Smooth muscle cell (in vitro differentiated cells): Measurements from ENCODE around the gene NOS3. TPM values are rescaled to one million over a fixed set of nuclear protein-coding genes. Genes with fewer than 3 reads are reported as not detected.

Experiments used
- DNase-seq: peaks from one replicate; lab custom pipeline; 2025; ENCODE audit not compliant: unreplicated experiment; lab: John Stamatoyannopoulos, UW
- H2AFZ ChIP-seq: fragments of 200-600 bp; sonication (generic); 2 replicates; pipeline ENCODE4 v1.6.0; 2016; ENCODE audit warnings: antibody characterized with exemption, low read depth, mild to moderate bottlenecking
- H3F3A ChIP-seq: fragments of 200-600 bp; sonication (generic); 2 replicates; pipeline ENCODE4 v1.6.0; 2017; ENCODE audit warnings: antibody characterized with exemption, low read depth
- H3K27ac ChIP-seq: fragments of 200-600 bp; sonication (generic); 2 replicates; pipeline ENCODE4 v1.5.1; 2016; ENCODE audit warnings: low read depth, mild to moderate bottlenecking
- H3K27me3 ChIP-seq: fragments of 200-600 bp; sonication (generic); 2 replicates; pipeline ENCODE4 v1.6.1; 2016; ENCODE audit warnings: low read depth, mild to moderate bottlenecking
- H3K36me3 ChIP-seq: fragments of 200-600 bp; sonication (generic); 2 replicates; pipeline ENCODE4 v1.5.1; 2016; ENCODE audit warnings: low read depth
- H3K4me1 ChIP-seq: fragments of 200-600 bp; sonication (generic); 2 replicates; pipeline ENCODE4 v1.5.1; 2016; ENCODE audit warnings: low read depth
- H3K4me2 ChIP-seq: fragments of 200-600 bp; sonication (generic); 2 replicates; pipeline ENCODE4 v1.6.0; 2016; ENCODE audit warnings: mild to moderate bottlenecking
- H3K4me3 ChIP-seq: fragments of 200-600 bp; sonication (generic); 2 replicates; pipeline ENCODE4 v1.5.1; 2016; ENCODE audit warnings: mild to moderate bottlenecking
- H3K79me2 ChIP-seq: fragments of 200-600 bp; sonication (generic); 2 replicates; pipeline ENCODE4 v1.6.0; 2016; ENCODE audit warnings: low read depth, mild to moderate bottlenecking
- H3K9ac ChIP-seq: fragments of 200-600 bp; sonication (generic); 2 replicates; pipeline ENCODE4 v1.6.0; 2016; ENCODE audit warnings: low read depth
- H3K9me3 ChIP-seq: fragments of 200-600 bp; sonication (generic); replicated peaks from 2 replicates; pipeline ENCODE4 v1.5.1; 2016; ENCODE audit warnings: low read depth
- H4K20me1 ChIP-seq: fragments of 200-600 bp; sonication (generic); 2 replicates; pipeline ENCODE4 v1.6.0; 2016; ENCODE audit warnings: low read depth
- WGBS: methylation state at CpG from one replicate; pipeline ENCODE4 v1.1.7; 2016; ENCODE audit warnings: low lambda C conversion rate; 5-methylcytosine and 5-hydroxymethylcytosine counted together
- polyA plus RNA-seq: library from polyadenylated mRNA; unstranded; fragments of >200 nt; fragmentation: Nextera tagmentation; extraction: Ambion mirVana; gene quantifications from 2 replicates; pipeline ENCODE4 v1.2.1, GENCODE V29; 2016
- total RNA-seq: library from RNA; depleted of rRNA; stranded (reverse); fragments of >200 nt; gene quantifications from 2 replicates; pipeline ENCODE4 v1.2.3, GENCODE V29; 2014
- TF ChIP-seq, protein P1 (sequence below): fragments of 200-600 bp; sonication (generic); IDR thresholded peaks from 2 replicates; pipeline ENCODE4 v1.5.1; 2017; ENCODE audit warnings: borderline replicate concordance, mild to moderate bottlenecking, antibody characterized with exemption; ENCODE audit not compliant: insufficient read depth, poor library complexity, severe bottlenecking

The NOS3 gene
- total and polyA plus RNA-seq, 2 experiments from 2014 or later, result 3.4 to 11.7 TPM

DNA sequence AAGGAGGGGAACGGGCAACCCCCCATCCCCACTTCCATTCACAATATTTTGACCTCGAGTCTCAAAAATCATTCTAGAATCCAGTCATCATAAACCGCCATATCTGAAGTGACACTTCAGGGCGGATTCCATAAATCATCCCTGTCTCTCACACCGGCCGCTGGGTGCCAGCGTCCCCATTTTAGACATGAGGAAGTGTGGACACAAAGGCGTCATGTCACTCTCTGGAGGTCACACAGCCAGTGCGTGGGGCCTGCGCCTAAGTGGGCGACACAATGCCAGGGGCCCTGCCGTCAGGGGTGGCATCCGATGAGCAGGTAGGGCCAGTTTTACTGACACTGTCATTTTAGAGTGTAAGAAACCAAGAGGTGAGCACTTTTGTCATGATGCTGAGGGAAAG is 32.2 kb upstream of the NOS3 start:
- no peak overlapping the region for H3K27ac ChIP-seq
- DNase-seq, result no peak
- TF ChIP-seq, protein P1, sequence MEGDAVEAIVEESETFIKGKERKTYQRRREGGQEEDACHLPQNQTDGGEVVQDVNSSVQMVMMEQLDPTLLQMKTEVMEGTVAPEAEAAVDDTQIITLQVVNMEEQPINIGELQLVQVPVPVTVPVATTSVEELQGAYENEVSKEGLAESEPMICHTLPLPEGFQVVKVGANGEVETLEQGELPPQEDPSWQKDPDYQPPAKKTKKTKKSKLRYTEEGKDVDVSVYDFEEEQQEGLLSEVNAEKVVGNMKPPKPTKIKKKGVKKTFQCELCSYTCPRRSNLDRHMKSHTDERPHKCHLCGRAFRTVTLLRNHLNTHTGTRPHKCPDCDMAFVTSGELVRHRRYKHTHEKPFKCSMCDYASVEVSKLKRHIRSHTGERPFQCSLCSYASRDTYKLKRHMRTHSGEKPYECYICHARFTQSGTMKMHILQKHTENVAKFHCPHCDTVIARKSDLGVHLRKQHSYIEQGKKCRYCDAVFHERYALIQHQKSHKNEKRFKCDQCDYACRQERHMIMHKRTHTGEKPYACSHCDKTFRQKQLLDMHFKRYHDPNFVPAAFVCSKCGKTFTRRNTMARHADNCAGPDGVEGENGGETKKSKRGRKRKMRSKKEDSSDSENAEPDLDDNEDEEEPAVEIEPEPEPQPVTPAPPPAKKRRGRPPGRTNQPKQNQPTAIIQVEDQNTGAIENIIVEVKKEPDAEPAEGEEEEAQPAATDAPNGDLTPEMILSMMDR, result no peak
- H3F3A ChIP-seq, result peaks cover 5% of the 10 kb centered on the region
- peaks cover 14% of the 10 kb centered on the region for H3K4me1 ChIP-seq
- H3K27me3 ChIP-seq, result no peaks in the 10 kb centered on the region
- H3K36me3 ChIP-seq, result no peaks in the 10 kb centered on the region
- no peak overlapping the region for H2AFZ ChIP-seq
- H3K4me2 ChIP-seq, result no peak overlapping the region
- WGBS, result 95% methylated on average over 12 of the region's 13 CpGs
- no peaks in the 10 kb centered on the region for H4K20me1 ChIP-seq
- H3K79me2 ChIP-seq, result peaks cover 3% of the 10 kb centered on the region
- H3K9me3 ChIP-seq, result no peaks in the 10 kb centered on the region
- H3K4me3 ChIP-seq, result no peak overlapping the region
- H3K9ac ChIP-seq, result no peak overlapping the region

DNA sequence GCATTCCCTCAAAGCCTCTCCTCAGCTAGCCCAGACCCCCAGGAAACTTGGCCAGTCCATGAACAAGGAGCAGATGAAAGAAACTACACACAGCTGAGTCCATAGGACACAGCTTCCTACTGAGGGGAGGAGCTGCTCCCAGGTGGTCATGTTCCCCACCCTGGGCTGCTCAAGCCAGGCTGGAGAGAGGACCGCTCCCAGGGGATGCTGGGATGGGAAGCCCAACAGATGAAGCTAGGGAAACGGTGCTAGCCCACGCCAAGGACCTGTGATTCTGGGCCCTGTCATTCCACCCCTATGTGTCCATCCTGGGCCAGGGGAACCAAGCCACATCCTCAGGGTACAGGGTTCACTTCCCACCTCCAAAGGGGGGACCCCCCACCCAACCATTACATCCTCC is 31.7 kb upstream of the NOS3 start:
- Histone ChIP-seq H3K79me2 (no peaks in the 10 kb centered on the region), H3K4me3 (no peak overlapping the region), H3K27ac (no peak overlapping the region), H4K20me1 (no peaks in the 10 kb centered on the region), H3K9ac (no peak overlapping the region), H3K27me3 (no peaks in the 10 kb centered on the region), H3K9me3 (no peaks in the 10 kb centered on the region), H3K36me3 (no peaks in the 10 kb centered on the region), H3F3A (peaks cover 5% of the 10 kb centered on the region), H2AFZ (no peak overlapping the region), H3K4me1 (peaks cover 14% of the 10 kb centered on the region), H3K4me2 (no peak overlapping the region)
- 96% methylated on average over 3 of the region's 3 CpGs for WGBS
- DNase-seq, result no peak
- TF ChIP-seq, protein P1, result no peak

DNA sequence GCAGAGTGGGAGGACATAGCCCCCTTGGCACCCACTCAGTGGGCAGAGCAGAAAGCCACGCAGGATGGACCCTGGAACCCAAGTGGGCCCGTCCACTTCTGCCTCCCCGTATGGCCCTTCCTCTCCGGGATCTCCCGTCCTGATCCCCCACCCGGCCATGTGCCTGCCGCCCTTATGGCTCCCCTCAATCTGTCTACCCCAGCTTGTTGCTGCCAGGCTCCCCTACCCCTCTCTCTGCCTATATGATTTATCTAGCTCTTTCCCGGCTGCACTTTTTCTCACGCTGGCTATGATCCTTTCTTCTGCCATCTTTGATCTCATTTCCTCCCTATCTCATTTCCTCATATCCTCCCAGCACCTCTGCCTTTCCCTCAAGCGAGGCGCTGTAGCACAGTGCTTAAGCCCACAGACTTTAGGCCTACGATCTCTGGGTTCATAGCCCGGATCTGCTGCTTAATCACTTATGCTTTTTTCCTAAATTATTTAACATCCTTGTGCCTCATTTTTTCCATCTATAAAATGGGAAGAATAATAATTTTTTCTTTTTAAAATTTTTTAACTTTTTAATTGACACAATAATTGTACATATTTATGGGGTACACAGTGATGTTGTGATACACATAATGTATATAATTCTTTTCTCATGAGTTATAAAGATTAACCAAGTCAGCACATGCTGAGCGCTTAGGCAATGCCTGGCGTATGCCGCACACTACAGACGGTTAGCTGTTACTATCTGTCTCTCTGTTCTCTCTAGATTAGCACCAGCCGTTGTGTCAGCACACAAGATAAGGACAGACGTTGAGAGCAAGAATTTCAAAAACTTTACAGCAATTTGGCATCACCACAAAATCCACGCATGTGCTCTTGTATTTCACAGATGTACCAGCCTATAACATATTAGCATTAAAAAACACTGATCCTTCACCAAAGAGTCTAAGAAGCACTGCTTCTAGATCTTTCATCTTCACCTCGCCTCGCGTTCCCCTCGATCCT is 30.8 kb upstream of the NOS3 start:
- H3K27ac ChIP-seq, result no peak overlapping the region
- WGBS, result 51% methylated on average over 23 of the region's 24 CpGs
- TF ChIP-seq, protein P1, result no peak
- H3F3A ChIP-seq, result peaks cover 5% of the 10 kb centered on the region
- no peak overlapping the region for H3K9ac ChIP-seq
- H3K4me2 ChIP-seq, result no peak overlapping the region
- peaks cover 15% of the 10 kb centered on the region for H3K4me1 ChIP-seq
- H3K79me2 ChIP-seq, result no peaks in the 10 kb centered on the region
- no peak overlapping the region for H2AFZ ChIP-seq
- DNase-seq, result no peak
- H3K9me3 ChIP-seq, result no peaks in the 10 kb centered on the region
- no peaks in the 10 kb centered on the region for H4K20me1 ChIP-seq
- H3K27me3 ChIP-seq, result no peaks in the 10 kb centered on the region
- no peak overlapping the region for H3K4me3 ChIP-seq
- H3K36me3 ChIP-seq, result no peaks in the 10 kb centered on the region
